Panc1 (cell line): ENCODE measurements around the gene SVIL. TPM values are rescaled to one million over a fixed set of nuclear protein-coding genes. Genes with fewer than 3 reads are reported as not detected.
"Not testable (repeated sequence)": the region's sequence is repeated elsewhere in the genome, so short reads cannot be mapped to it uniquely, and the experiment has no call there.

Experiments
- ATAC-seq: fragments of 200-7000 bp; cut with Tn5 transposase; 2 replicates; pipeline ENCODE4 v1.9.1; 2020; ENCODE audit warnings: mild to moderate bottlenecking, moderate library complexity
- BruUV-seq: library from RNA; stranded (reverse); fragments of 400-500 nt; replicated peaks from 2 replicates; lab custom pipeline; 2021; lab: Mats Ljungman, UMichigan
- CTCF ChIA-PET: fragments of 300-600 bp; sonication (Branson Sonifier 250); formaldehyde crosslinking; loops from one replicate; lab custom pipeline; 2022; ENCODE audit warnings: antibody characterized with exemption; lab: Charles Lee
- POLR2A ChIA-PET: fragments of 300-600 bp; sonication (Branson Sonifier 250); formaldehyde crosslinking; loops from one replicate; lab custom pipeline; 2022; ENCODE audit warnings: antibody characterized with exemption; lab: Charles Lee
- DNase-seq: peaks from one replicate; pipeline ENCODE4 v3.0.0-alpha.2; 2010; ENCODE audit warnings: low read depth, low spot score
- H3K27ac ChIP-seq: 2 replicates; pipeline ENCODE4 v1.5.1; 2011; ENCODE audit warnings: mild to moderate bottlenecking, low read length, inconsistent platforms
- H3K27me3 ChIP-seq: fragments of 200-500 bp; sonication (Bioruptor generic); 2 replicates; pipeline ENCODE4 v1.6.0; 2014; ENCODE audit warnings: low read length, inconsistent platforms; ENCODE audit not compliant: control insufficient read depth, insufficient read depth
- H3K36me3 ChIP-seq: fragments of 200-500 bp; sonication (Bioruptor generic); 2 replicates; pipeline ENCODE4 v1.5.1; 2014; ENCODE audit warnings: inconsistent platforms, mild to moderate bottlenecking, low read length, moderate library complexity; ENCODE audit not compliant: control insufficient read depth, insufficient read depth
- H3K4me1 ChIP-seq: 2 replicates; pipeline ENCODE4 v1.5.1; 2011; ENCODE audit warnings: inconsistent platforms, mild to moderate bottlenecking, low read length, moderate library complexity; ENCODE audit not compliant: control insufficient read depth, insufficient read depth
- H3K4me3 ChIP-seq, 2 experiments: 2 replicates each; pipeline ENCODE4 v1.5.1; 2011 to 2012; ENCODE audit warnings: low read depth in 2 of 2, low read length in 2 of 2, mild to moderate bottlenecking in 2 of 2, inconsistent platforms in 1 of 2, moderate library complexity in 1 of 2
- H3K9me3 ChIP-seq: fragments of 200-500 bp; sonication (Bioruptor generic); 2 replicates; pipeline ENCODE4 v1.5.1; 2014; ENCODE audit warnings: low read depth, mild to moderate bottlenecking, inconsistent platforms, low read length, moderate library complexity; ENCODE audit not compliant: control insufficient read depth, insufficient read depth
- CTCF ChIP-seq: fragments of 450-650 bp; IDR thresholded peaks from 2 replicates; pipeline ENCODE4 v1.5.1; 2017; ENCODE audit warnings: mild to moderate bottlenecking
- POLR2AphosphoS5 ChIP-seq: IDR thresholded peaks from 2 replicates; pipeline ENCODE4 v1.6.1; 2012; ENCODE audit warnings: mild to moderate bottlenecking, low read depth, low read length, moderate library complexity
- REST ChIP-seq, 2 experiments: IDR thresholded peaks; 2 replicates each; pipeline ENCODE4 v1.6.1; 2011 to 2012; ENCODE audit warnings: low read depth in 2 of 2, control low read depth in 1 of 2, low read length in 1 of 2, mild to moderate bottlenecking in 1 of 2, moderate library complexity in 1 of 2; ENCODE audit not compliant: insufficient read depth in 1 of 2
- SIN3A ChIP-seq: IDR thresholded peaks from 2 replicates; pipeline ENCODE4 v1.6.1; 2012; ENCODE audit warnings: low read depth, mild to moderate bottlenecking, low read length, moderate library complexity, borderline replicate concordance; ENCODE audit not compliant: insufficient read depth
- TCF7L2 ChIP-seq: IDR thresholded peaks from 2 replicates; pipeline ENCODE4 v1.6.1; 2011; ENCODE audit warnings: mild to moderate bottlenecking, low read depth, low read length, inconsistent platforms
- in situ Hi-C: cut with HindIII; loops from 2 replicates; pipeline ENCODE4 v1.10.0; 2016; ENCODE audit warnings: low sequenced_read_pairs, low pct_unique_long_range_greater_than_20kb
- intact Hi-C: fragments of 100-400 bp; cut with micrococcal nuclease; formaldehyde crosslinking; loops from one replicate; pipeline ENCODE4 v1.10.0; 2022; ENCODE audit not compliant: unreplicated experiment
- total RNA-seq: library from RNA; stranded (reverse); gene quantifications from one replicate; pipeline ENCODE4 v1.2.1, GENCODE V29; 2021; ENCODE audit not compliant: unreplicated experiment

The SVIL gene
- total RNA-seq, 1 experiment from 2014 or later, result 72.8 TPM

- H3K9me3 ChIP-seq, CTCF ChIA-PET, H3K36me3 ChIP-seq, H3K27me3 ChIP-seq, H3K4me3 ChIP-seq, H3K27ac ChIP-seq, intact Hi-C loops, ATAC-seq, BruUV-seq, POLR2A ChIA-PET, DNase-seq, in situ Hi-C loops: not testable (repeated sequence)
- H3K4me1 ChIP-seq, result peaks cover 20% of the 10 kb centered on the region
Observed at GRCh38 chr10:29587750-29588628, 46.8 kb downstream of the SVIL start.

- DNase-seq, H3K36me3 ChIP-seq, H3K4me3 ChIP-seq, POLR2A ChIA-PET, BruUV-seq, ATAC-seq, CTCF ChIA-PET, in situ Hi-C loops, intact Hi-C loops, H3K27me3 ChIP-seq, H3K27ac ChIP-seq, H3K9me3 ChIP-seq: not testable (repeated sequence)
- peaks cover 21% of the 10 kb centered on the region for H3K4me1 ChIP-seq
Observed at GRCh38 chr10:29587102-29587749, 47.5 kb downstream of the SVIL start.

GRCh38 chr10:29586509-29586908, 48.3 kb downstream of the SVIL start:
- no peak overlapping the region for H3K27ac ChIP-seq
- DNase-seq (no peak), ATAC-seq (no peak)
- in situ Hi-C loops, result no loop called here
- H3K36me3 ChIP-seq, result no peaks in the 10 kb centered on the region
- intact Hi-C loops, result no loop called here
- H3K27me3 ChIP-seq, result no peaks in the 10 kb centered on the region
- no peak overlapping the region for H3K4me3 ChIP-seq
- ChIA-PET CTCF (no interaction called here), POLR2A (no interaction called here)
- no peak for TF ChIP-seq CTCF
- TF ChIP-seq TCF7L2, result no peak
- TF ChIP-seq REST (IDR thresholded peaks at IDR 0.05; ENCODE audit: insufficient read depth in 1 of 2, low read depth in 2 of 2, low read length in 1 of 2), result no peak
- TF ChIP-seq SIN3A, result no peak
- no peak for TF ChIP-seq POLR2AphosphoS5
- no peaks in the 10 kb centered on the region for H3K9me3 ChIP-seq
- no TSS peak for BruUV-seq
- peaks cover 20% of the 10 kb centered on the region for H3K4me1 ChIP-seq
